Measurements from ENCODE around the gene MCRIP2.

Gene MCRIP2

DNA sequence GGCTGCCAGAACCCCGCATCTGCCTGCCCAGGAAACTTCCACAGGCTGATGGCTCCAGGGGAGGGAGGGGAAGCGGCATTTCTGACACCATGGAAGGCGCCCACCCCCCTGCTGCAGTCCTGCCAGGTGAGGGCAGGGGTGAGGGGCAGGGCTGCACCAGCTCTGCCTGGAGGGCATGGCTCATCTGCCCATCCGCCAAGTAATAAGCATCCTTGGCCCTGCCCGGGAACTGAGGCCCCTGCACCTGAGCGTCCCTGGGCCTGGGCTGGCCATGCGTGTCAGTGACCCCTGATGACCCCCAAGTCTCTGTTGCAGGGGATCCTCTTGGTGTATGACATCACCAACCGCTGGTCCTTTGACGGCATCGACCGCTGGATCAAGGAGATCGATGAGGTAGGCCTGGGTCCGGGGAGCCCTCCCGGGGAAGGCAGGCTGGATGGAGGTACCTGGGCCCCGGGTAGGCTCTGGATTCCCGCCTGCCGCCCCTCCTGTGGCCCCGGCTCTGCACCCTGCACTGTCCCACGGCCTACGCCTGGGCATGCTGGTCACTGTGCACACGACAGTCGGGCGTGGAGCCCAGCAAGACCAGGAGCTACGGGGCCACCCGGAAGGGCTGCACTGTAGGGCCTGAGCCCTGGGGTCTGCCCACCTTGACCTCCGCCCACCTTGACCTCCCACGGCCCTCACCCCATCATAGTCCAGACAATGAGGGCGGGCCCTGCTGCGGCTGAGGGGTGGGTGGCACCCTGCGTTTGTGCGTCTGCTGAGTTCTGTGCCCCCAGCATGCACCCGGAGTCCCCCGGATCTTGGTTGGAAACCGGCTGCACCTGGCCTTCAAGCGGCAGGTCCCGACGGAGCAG, 16.3 kb upstream of the MCRIP2 start:
- no peak for TF ChIP-seq CTCF (conservative IDR thresholded peaks at IDR 0.05; ENCODE audit: low read depth, low read length)

GRCh38 chr16:625977-626765, 15.5 kb upstream of the MCRIP2 start:
- TF ChIP-seq CTCF (conservative IDR thresholded peaks at IDR 0.05; ENCODE audit: low read depth, low read length) = no peak
- no peak overlapping the region for H3K4me3 ChIP-seq (ENCODE audit: low read length)
- no peak for DNase-seq (ENCODE audit: low read depth)

More for the DNA sequence above, 16.3 kb upstream of the MCRIP2 start:
- DNase-seq (ENCODE audit: low read depth) = no peak
- no peak overlapping the region for H3K4me3 ChIP-seq (ENCODE audit: low read length)

DNA sequence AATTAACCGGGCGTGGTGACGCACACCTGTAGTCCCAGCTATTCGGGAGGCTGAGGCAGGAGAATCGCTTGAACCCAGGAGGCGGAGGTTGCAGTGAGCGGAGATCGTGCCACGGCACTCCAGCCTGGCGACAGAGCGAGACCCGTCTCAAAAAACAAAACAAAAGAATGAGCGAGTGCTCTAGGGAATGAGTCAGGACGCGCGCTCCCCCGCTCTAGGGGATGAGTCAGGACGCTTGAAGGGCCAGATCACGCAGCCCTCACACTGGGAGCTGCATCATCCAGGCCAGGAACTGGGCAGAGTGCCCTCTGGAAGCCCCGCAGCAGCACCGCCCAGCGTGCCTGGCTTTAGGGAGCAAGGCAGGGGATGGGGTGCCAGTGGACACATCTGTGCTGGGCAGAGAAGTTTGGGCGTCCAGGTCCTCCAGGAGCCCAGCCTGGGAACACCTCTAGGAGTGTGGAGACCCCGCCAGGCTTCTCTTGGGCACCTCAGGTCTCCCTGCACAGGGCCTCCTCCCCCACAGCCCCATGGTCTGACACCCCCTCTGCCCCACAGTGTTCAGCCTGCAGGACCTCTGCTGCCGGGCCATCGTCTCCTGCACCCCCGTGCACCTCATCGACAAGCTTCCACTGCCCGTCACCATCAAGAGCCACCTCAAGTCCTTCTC, 14.7 kb upstream of the MCRIP2 start:
- peak; percentile 72 for DNase-seq (ENCODE audit: low read depth)
- TF ChIP-seq CTCF (conservative IDR thresholded peaks at IDR 0.05; ENCODE audit: low read depth, low read length) = no peak
- no peak overlapping the region for H3K4me3 ChIP-seq (ENCODE audit: low read length)

DNA sequence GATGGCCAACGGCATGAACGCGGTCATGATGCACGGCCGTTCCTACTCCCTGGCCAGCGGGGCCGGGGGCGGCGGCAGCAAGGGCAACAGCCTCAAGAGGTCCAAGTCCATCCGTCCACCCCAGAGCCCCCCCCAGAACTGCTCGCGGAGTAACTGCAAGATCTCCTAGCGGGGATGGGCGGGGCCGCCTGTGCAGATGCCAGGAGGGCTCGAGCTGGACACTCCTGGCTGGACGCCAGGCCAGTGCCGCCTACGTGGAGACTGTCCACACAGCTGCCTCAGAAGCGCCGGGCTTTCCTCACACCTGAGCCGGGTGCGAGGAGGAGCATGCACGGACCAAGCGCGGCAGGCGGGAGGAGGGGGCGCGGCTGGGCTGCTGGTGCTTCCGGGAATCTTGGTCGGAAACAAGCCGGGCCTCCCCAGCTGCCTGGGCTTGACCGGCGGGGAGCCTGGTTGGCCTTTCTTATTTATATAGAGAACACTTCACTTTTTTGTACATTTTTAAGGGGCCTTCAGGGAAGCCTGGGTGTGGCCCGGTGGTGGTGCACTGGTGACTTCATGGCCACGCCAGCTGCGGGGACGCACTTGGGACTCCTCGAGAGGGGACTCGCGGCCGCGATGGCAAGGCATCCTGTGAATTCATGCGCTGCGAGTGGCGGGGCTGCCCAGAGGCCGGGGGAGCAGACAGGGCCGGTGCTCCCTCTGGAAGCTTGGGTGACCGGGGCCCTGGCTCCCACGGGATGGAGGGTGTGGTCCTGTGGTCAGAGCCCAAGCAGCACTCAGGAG, 14.0 kb upstream of the MCRIP2 start:
- no peak for TF ChIP-seq CTCF (conservative IDR thresholded peaks at IDR 0.05; ENCODE audit: low read depth, low read length)
- H3K4me3 ChIP-seq (ENCODE audit: low read length) = no peak overlapping the region
- DNase-seq (ENCODE audit: low read depth) = no peak

DNA sequence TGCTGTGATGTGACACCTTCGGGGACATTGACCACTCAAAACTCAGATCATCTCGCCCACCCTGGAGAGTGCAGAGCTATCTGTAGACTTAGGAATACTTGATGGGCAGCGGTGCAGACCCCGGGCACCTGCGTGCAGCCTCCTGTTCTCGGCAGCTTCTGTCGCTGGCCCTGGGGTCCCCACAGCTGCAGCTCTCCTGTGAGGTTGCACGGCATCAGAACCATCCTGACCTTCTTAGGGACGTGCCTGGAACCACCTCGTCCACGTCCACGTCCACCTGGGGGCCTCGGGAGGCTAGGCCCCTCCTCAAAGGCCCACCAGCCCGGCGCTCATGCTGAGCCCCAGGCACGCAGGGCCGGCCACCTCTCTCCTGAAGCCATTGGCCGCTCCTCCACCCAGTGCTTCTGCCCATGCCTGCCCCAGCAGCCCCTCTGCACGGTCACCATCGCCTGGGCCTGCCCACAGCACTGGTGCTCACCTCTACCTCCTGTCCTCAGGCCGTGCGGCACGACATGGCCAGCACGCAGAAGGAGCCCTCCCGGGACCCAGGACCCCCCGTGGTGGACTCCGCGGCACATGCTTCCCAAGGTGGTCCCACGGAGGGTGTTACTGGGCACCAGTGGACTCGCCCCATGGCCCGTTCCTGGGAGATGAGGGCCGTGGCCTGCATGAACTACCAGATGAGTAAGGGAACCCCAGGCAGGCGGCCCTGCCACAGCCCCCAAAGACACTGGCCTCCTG, 13.1 kb upstream of the MCRIP2 start:
- no peak for DNase-seq (ENCODE audit: low read depth)
- H3K4me3 ChIP-seq (ENCODE audit: low read length) = no peak overlapping the region
- TF ChIP-seq CTCF (conservative IDR thresholded peaks at IDR 0.05; ENCODE audit: low read depth, low read length) = no peak

All from retinal pigment epithelial cell (primary cell).